HEK293 (cell line): ENCODE measurements around the gene INSYN1.

Source experiments
- EGR2 ChIP-seq: fragments of 450-650 bp; formaldehyde crosslinking; IDR thresholded peaks from 2 replicates; pipeline ENCODE4 v1.5.1; 2016; ENCODE audit warnings: low read depth, missing biosample characterization, missing genetic modification characterization
- FEZF1 ChIP-seq: fragments of 450-650 bp; formaldehyde crosslinking; IDR thresholded peaks from 2 replicates; pipeline ENCODE4 v1.5.1; 2016; ENCODE audit warnings: missing biosample characterization, missing genetic modification characterization
- GLI4 ChIP-seq: fragments of 450-650 bp; formaldehyde crosslinking; IDR thresholded peaks from 2 replicates; pipeline ENCODE4 v1.5.1; 2016; ENCODE audit warnings: missing biosample characterization, missing genetic modification characterization
- GLIS1 ChIP-seq: fragments of 450-650 bp; formaldehyde crosslinking; IDR thresholded peaks from 2 replicates; pipeline ENCODE4 v1.5.1; 2016; ENCODE audit warnings: missing biosample characterization, missing genetic modification characterization
- IKZF3 ChIP-seq: fragments of 450-650 bp; IDR thresholded peaks from 2 replicates; pipeline ENCODE4 v1.5.0; 2018; ENCODE audit warnings: missing biosample characterization, mild to moderate bottlenecking, missing genetic modification characterization, moderate library complexity
- KLF10 ChIP-seq: fragments of 450-650 bp; IDR thresholded peaks from 2 replicates; pipeline ENCODE4 v1.5.1; 2018; ENCODE audit warnings: missing biosample characterization, mild to moderate bottlenecking, missing genetic modification characterization
- KLF16 ChIP-seq: fragments of 450-650 bp; formaldehyde crosslinking; IDR thresholded peaks from 2 replicates; pipeline ENCODE4 v1.5.1; 2017; ENCODE audit warnings: missing biosample characterization, missing genetic modification characterization
- PRDM1 ChIP-seq: fragments of 450-650 bp; formaldehyde crosslinking; IDR thresholded peaks from 2 replicates; pipeline ENCODE4; 2016; ENCODE audit warnings: missing biosample characterization, missing genetic modification characterization
- SCRT2 ChIP-seq: fragments of 450-650 bp; formaldehyde crosslinking; IDR thresholded peaks from 2 replicates; pipeline ENCODE4 v1.5.1; 2016; ENCODE audit warnings: missing biosample characterization, missing genetic modification characterization
- SP7 ChIP-seq: fragments of 450-650 bp; formaldehyde crosslinking; IDR thresholded peaks from 2 replicates; pipeline ENCODE4 v1.5.1; 2016; ENCODE audit warnings: missing biosample characterization, missing genetic modification characterization
- ZEB2 ChIP-seq: fragments of 450-650 bp; formaldehyde crosslinking; IDR thresholded peaks from 2 replicates; pipeline ENCODE4 v1.5.1; 2016; ENCODE audit warnings: missing biosample characterization, missing genetic modification characterization
- ZFHX2 ChIP-seq: fragments of 450-650 bp; formaldehyde crosslinking; conservative IDR thresholded peaks from 2 replicates; pipeline ENCODE4 v1.5.1; 2016; ENCODE audit warnings: missing biosample characterization, missing genetic modification characterization
- ZFP37 ChIP-seq: fragments of 450-650 bp; formaldehyde crosslinking; IDR thresholded peaks from 2 replicates; pipeline ENCODE4 v1.5.1; 2016; ENCODE audit warnings: missing biosample characterization, missing genetic modification characterization
- ZFP69B ChIP-seq: fragments of 450-650 bp; formaldehyde crosslinking; IDR thresholded peaks from 2 replicates; pipeline ENCODE4 v1.5.1; 2016; ENCODE audit warnings: missing biosample characterization, missing genetic modification characterization
- ZNF561 ChIP-seq: fragments of 450-650 bp; IDR thresholded peaks from 2 replicates; pipeline ENCODE4 v1.5.1; 2018; ENCODE audit warnings: missing biosample characterization, missing genetic modification characterization, borderline replicate concordance
- ZNF596 ChIP-seq: fragments of 450-650 bp; IDR thresholded peaks from 2 replicates; pipeline ENCODE4 v1.5.0; 2018; ENCODE audit warnings: missing biosample characterization, mild to moderate bottlenecking, missing genetic modification characterization, moderate library complexity
- ZNF623 ChIP-seq: fragments of 450-650 bp; formaldehyde crosslinking; IDR thresholded peaks from 2 replicates; pipeline ENCODE4 v1.5.1; 2016; ENCODE audit warnings: missing biosample characterization, missing genetic modification characterization
- ZNF777 ChIP-seq: fragments of 450-650 bp; formaldehyde crosslinking; IDR thresholded peaks from 2 replicates; pipeline ENCODE4 v1.5.1; 2017; ENCODE audit warnings: missing biosample characterization, missing genetic modification characterization, borderline replicate concordance
- ZNF785 ChIP-seq: fragments of 450-650 bp; formaldehyde crosslinking; IDR thresholded peaks from 2 replicates; pipeline ENCODE4 v1.5.1; 2016; ENCODE audit warnings: missing biosample characterization, missing genetic modification characterization
- TF ChIP-seq, protein P1 (sequence below): fragments of 450-650 bp; formaldehyde crosslinking; conservative IDR thresholded peaks from 2 replicates; pipeline ENCODE4 v1.5.1; 2016; ENCODE audit warnings: low read depth, missing biosample characterization, missing genetic modification characterization
- TF ChIP-seq, protein P2 (sequence below): fragments of 450-650 bp; formaldehyde crosslinking; IDR thresholded peaks from 2 replicates; pipeline ENCODE4 v1.5.1; 2016; ENCODE audit warnings: missing biosample characterization, missing genetic modification characterization
- TF ChIP-seq, protein P3 (sequence below): fragments of 450-650 bp; formaldehyde crosslinking; IDR thresholded peaks from 2 replicates; pipeline ENCODE4 v1.5.1; 2016; ENCODE audit warnings: missing biosample characterization, missing genetic modification characterization
- TF ChIP-seq, protein P4 (sequence below): fragments of 450-650 bp; formaldehyde crosslinking; IDR thresholded peaks from 2 replicates; pipeline ENCODE4 v1.5.1; 2016; ENCODE audit warnings: missing biosample characterization, missing genetic modification characterization
- TF ChIP-seq, protein P5 (sequence below): fragments of 450-650 bp; formaldehyde crosslinking; IDR thresholded peaks from 2 replicates; pipeline ENCODE4 v1.5.1; 2016; ENCODE audit warnings: missing biosample characterization, missing genetic modification characterization
- TF ChIP-seq, protein P6 (sequence below): fragments of 450-650 bp; formaldehyde crosslinking; IDR thresholded peaks from 2 replicates; pipeline ENCODE4 v1.5.1; 2017; ENCODE audit warnings: missing biosample characterization, missing genetic modification characterization
- TF ChIP-seq, protein P7 (sequence below): fragments of 450-650 bp; formaldehyde crosslinking; IDR thresholded peaks from 2 replicates; pipeline ENCODE4 v1.5.1; 2016; ENCODE audit warnings: missing biosample characterization, missing genetic modification characterization

INSYN1 gene

DNA sequence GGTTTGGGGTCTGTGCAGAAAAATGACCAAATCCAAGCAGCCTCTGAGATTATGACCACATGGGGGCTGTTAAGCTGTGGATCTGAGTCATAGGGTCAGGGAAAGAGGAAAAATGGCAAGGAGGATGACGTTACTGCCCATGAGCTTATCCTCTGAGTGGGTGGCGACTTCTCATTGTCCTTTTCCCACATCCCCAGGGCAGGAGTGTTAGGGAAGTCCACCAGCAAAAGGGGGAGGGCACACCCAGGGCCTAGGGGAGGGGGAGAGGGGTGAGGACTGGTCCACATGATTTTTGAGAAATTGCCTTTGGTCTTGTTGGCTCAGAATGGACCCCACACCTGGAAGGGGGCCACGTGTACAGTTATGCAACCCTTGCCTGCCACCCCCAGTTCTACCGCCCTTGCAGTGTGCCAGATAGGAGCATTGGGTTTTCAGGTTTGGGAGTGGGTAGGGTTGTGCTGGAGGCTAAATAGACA lies 66.3 kb downstream of the INSYN1 start (continued):
- TF ChIP-seq, protein P1, sequence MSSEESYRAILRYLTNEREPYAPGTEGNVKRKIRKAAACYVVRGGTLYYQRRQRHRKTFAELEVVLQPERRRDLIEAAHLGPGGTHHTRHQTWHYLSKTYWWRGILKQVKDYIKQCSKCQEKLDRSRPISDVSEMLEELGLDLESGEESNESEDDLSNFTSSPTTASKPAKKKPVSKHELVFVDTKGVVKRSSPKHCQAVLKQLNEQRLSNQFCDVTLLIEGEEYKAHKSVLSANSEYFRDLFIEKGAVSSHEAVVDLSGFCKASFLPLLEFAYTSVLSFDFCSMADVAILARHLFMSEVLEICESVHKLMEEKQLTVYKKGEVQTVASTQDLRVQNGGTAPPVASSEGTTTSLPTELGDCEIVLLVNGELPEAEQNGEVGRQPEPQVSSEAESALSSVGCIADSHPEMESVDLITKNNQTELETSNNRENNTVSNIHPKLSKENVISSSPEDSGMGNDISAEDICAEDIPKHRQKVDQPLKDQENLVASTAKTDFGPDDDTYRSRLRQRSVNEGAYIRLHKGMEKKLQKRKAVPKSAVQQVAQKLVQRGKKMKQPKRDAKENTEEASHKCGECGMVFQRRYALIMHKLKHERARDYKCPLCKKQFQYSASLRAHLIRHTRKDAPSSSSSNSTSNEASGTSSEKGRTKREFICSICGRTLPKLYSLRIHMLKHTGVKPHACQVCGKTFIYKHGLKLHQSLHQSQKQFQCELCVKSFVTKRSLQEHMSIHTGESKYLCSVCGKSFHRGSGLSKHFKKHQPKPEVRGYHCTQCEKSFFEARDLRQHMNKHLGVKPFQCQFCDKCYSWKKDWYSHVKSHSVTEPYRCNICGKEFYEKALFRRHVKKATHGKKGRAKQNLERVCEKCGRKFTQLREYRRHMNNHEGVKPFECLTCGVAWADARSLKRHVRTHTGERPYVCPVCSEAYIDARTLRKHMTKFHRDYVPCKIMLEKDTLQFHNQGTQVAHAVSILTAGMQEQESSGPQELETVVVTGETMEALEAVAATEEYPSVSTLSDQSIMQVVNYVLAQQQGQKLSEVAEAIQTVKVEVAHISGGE (tag by site-specific recombination), result no peak
- peak; percentile 44; the same call in 1 of the 2 replicates for TF ChIP-seq ZEB2
- no peak for TF ChIP-seq SCRT2 (tag by site-specific recombination)
- TF ChIP-seq PRDM1 (tag by site-specific recombination), result peak; percentile 51; the same call in 1 of the 2 replicates
- TF ChIP-seq, protein P2, sequence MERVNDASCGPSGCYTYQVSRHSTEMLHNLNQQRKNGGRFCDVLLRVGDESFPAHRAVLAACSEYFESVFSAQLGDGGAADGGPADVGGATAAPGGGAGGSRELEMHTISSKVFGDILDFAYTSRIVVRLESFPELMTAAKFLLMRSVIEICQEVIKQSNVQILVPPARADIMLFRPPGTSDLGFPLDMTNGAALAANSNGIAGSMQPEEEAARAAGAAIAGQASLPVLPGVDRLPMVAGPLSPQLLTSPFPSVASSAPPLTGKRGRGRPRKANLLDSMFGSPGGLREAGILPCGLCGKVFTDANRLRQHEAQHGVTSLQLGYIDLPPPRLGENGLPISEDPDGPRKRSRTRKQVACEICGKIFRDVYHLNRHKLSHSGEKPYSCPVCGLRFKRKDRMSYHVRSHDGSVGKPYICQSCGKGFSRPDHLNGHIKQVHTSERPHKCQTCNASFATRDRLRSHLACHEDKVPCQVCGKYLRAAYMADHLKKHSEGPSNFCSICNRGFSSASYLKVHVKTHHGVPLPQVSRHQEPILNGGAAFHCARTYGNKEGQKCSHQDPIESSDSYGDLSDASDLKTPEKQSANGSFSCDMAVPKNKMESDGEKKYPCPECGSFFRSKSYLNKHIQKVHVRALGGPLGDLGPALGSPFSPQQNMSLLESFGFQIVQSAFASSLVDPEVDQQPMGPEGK, result peak; percentile 79
- no peak for TF ChIP-seq KLF10 (tag by site-specific recombination)
- TF ChIP-seq ZNF785 (tag by site-specific recombination), result no peak
- TF ChIP-seq FEZF1 (tag by site-specific recombination), result peak; percentile 70
- TF ChIP-seq, protein P3, sequence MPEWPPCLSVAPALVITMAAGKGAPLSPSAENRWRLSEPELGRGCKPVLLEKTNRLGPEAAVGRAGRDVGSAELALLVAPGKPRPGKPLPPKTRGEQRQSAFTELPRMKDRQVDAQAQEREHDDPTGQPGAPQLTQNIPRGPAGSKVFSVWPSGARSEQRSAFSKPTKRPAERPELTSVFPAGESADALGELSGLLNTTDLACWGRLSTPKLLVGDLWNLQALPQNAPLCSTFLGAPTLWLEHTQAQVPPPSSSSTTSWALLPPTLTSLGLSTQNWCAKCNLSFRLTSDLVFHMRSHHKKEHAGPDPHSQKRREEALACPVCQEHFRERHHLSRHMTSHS (tag by site-specific recombination), result no peak
- TF ChIP-seq, protein P4, sequence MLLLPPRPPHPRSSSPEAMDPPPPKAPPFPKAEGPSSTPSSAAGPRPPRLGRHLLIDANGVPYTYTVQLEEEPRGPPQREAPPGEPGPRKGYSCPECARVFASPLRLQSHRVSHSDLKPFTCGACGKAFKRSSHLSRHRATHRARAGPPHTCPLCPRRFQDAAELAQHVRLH, result no peak
- peak; percentile 62 for TF ChIP-seq SP7 (tag by site-specific recombination)
- TF ChIP-seq ZFHX2 (tag by site-specific recombination), result peak; percentile 93
- peak; percentile 59; the same call in 1 of the 2 replicates for TF ChIP-seq IKZF3
- TF ChIP-seq ZFP37 (tag by site-specific recombination), result no peak
- peak; percentile 93 for TF ChIP-seq EGR2 (tag by site-specific recombination)
- TF ChIP-seq, protein P5, sequence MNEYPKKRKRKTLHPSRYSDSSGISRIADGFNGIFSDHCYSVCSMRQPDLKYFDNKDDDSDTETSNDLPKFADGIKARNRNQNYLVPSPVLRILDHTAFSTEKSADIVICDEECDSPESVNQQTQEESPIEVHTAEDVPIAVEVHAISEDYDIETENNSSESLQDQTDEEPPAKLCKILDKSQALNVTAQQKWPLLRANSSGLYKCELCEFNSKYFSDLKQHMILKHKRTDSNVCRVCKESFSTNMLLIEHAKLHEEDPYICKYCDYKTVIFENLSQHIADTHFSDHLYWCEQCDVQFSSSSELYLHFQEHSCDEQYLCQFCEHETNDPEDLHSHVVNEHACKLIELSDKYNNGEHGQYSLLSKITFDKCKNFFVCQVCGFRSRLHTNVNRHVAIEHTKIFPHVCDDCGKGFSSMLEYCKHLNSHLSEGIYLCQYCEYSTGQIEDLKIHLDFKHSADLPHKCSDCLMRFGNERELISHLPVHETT (tag by site-specific recombination), result peak; percentile 33; the same call in 1 of the 2 replicates
- peak; percentile 80 for TF ChIP-seq GLIS1
- no peak for TF ChIP-seq ZNF623 (tag by site-specific recombination)
- no peak for TF ChIP-seq KLF16 (tag by site-specific recombination)
- TF ChIP-seq ZFP69B (tag by site-specific recombination), result peak; percentile 30; the same call in 1 of the 2 replicates
- no peak for TF ChIP-seq GLI4 (tag by site-specific recombination)
- TF ChIP-seq ZNF596 (tag by site-specific recombination), result no peak
- TF ChIP-seq, protein P6, sequence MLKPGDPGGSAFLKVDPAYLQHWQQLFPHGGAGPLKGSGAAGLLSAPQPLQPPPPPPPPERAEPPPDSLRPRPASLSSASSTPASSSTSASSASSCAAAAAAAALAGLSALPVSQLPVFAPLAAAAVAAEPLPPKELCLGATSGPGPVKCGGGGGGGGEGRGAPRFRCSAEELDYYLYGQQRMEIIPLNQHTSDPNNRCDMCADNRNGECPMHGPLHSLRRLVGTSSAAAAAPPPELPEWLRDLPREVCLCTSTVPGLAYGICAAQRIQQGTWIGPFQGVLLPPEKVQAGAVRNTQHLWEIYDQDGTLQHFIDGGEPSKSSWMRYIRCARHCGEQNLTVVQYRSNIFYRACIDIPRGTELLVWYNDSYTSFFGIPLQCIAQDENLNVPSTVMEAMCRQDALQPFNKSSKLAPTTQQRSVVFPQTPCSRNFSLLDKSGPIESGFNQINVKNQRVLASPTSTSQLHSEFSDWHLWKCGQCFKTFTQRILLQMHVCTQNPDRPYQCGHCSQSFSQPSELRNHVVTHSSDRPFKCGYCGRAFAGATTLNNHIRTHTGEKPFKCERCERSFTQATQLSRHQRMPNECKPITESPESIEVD (tag by site-specific recombination), result 0 out of 2 replicates have a peak, but pooled peaks have one; percentile 48
- TF ChIP-seq, protein P7, sequence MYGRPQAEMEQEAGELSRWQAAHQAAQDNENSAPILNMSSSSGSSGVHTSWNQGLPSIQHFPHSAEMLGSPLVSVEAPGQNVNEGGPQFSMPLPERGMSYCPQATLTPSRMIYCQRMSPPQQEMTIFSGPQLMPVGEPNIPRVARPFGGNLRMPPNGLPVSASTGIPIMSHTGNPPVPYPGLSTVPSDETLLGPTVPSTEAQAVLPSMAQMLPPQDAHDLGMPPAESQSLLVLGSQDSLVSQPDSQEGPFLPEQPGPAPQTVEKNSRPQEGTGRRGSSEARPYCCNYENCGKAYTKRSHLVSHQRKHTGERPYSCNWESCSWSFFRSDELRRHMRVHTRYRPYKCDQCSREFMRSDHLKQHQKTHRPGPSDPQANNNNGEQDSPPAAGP (tag by site-specific recombination), result peak; percentile 76
- TF ChIP-seq ZNF561 (tag by site-specific recombination), result no peak
- TF ChIP-seq ZNF777 (tag by site-specific recombination), result no peak
